Right forelimb (tissue), 1 donor: ENCODE data around the gene TLX3.
"Not testable (repeated sequence)": the region's sequence is repeated elsewhere in the genome, so short reads cannot be mapped to it uniquely, and the experiment has no call there.

ENCODE experiments used
- DNase-seq: peaks from one replicate; pipeline ENCODE4 v3.0.0-alpha.2; 2018

The TLX3 gene

DNA sequence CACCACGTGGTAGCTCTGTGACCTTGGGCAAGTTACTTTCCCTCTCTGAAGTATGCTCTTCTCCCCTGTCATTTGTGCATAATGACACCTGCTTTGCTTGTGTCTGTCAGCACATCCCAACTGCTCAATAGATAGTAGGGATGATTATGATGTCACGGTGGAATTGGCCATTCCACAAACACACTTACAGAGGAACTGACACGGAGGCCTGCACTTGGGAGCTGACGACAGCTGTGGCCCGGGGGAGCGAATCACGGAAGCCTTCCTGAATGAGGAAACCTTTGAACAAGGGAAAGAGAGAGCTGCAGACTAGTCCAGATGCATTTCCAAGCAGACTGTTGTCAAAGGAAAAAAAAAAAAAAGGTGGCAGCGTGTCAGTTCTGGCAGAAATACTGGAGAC lies 21.0 kb downstream of the TLX3 start:
- DNase-seq = no peak

- no peak for DNase-seq
Observed at GRCh38 chr5:171335616-171336015, 26.6 kb downstream of the TLX3 start.

- DNase-seq = no peak
Observed at GRCh38 chr5:171336521-171337209, 27.6 kb downstream of the TLX3 start.

DNA sequence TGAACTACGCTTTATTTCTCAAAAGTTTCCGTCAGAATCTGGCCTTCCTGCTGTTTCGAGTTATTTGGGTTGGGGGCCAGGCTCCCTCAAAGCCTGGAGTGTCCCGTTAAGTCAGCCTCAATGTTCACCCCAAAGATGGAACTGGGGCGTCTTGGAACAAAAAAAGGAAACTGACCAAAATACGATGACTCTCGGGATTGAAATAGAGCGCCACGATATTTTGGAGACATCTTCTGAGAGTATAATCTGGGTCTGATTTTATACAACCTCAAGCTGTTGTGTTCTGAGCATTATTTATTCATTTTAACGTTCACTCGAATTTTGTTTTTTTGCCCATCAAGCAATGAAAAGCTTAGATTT lies 28.1 kb downstream of the TLX3 start:
- DNase-seq = no peak

GRCh38 chr5:171340042-171340441 lies 31.0 kb downstream of the TLX3 start:
- no peak for DNase-seq

DNA sequence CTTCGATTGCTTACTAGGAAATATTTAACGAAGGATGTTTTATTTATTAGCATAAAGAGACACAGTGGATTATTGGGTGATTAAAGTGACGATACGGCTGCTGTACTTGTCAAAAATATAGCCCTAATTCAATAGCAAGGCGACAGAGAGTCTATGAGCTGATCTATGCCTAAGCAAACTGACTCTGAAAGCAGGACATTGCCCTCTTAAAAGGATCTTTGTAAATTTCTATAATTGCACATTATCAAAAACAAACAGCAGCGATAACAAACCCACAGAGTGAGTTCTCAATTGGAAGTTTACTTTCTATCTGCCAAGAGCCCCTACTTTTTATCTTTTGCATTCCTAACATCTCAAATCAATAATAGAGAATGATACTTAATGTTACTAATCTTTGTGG lies 31.4 kb downstream of the TLX3 start:
- no peak for DNase-seq

DNA sequence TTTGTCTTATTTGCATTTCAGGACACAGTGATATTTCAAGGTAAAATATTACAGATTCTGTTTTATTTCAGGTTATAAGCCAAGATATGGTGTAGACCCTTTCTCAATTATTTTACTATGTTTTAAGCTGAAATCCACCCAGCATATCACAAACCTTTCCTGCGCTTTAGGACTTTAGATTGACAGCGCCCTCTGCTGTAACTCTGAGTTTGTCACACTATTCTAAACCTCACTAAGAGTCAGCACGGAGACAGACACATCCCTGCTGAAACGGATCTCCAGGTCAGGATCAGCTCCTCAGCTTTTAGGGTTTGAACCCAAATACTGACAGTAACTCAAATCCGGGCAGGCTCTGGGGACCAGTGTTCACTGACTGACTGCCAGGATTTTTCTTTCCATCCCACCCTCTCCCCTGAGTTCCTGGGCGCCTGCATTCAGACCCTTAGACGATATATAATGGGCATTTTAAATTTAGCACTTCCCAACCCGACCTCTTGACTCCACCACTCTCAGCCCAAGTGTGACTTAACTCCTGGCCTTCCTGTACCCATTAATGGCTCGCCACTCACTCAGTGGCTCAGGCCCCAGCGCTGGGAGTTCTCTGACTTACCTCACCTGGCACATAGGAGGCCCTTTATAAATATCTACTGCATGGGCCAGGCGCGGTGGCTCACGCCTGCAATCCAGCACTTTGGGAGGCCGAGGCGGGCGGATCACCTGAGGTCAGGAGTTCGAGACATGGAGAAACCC lies 33.5 kb downstream of the TLX3 start:
- DNase-seq = peak; percentile 55

- no peak for DNase-seq
Observed at GRCh38 chr5:171344936-171345608, 36.0 kb downstream of the TLX3 start.

GRCh38 chr5:171351536-171352073 lies 42.6 kb downstream of the TLX3 start:
- no peak for DNase-seq

DNA sequence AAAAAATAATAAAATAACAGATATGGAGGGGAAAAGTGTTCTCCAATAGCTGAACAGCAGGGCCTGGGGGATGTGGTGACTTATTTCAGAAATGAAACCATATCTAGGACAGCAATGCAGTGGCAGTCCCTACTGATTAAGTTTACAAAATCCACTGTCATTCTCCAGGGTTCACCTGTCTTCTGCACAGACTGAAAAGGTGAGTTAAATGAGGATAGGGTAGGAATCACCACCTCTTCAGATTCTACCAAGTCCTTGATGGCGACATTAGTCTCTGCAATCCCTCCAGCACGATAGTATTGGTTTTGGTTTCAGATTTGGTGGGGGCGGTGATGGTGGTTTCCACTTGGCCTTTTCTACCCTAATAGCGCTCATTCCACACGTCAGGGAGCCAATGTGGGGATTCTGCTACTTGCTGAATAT lies 46.3 kb downstream of the TLX3 start:
- DNase-seq = no peak

DNA sequence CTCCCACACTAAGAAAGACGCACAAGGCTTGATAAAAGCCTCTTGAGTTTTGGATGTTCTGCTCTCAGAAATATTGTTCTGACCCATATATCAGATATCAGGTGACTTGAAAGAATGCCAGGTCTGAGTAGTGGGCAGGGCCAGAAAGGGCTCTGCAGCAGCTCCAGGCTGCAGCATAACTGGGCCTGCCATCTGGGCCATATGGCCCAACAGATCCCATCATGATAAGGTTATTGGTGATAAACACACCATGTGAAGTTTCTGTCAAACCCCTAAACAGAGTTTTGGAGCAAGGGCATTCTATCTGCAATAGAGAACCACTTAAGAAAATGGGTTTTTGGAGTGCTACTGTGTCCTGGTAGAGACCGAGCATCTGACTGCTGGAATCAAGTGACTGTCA lies 48.8 kb downstream of the TLX3 start:
- DNase-seq = no peak

DNA sequence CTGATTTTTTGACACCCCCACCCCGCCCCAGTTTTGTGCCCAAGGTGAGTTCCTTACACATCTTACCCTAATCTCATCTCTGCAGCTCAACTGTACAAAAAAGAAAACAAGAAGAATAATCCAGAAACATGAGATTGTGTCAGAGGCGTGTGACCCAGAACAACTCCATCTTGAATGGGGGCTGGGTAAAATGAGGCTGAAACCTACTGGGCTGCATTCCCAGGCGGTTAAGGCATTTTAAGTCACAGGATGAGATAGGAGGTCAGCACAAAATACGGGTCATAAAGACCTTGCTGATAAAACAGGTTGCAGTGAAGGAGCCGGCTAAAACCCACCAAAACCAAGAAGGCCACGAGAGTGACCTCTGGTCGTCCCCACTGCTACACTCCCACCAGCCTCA lies 52.1 kb downstream of the TLX3 start:
- not testable (repeated sequence) for DNase-seq
